ENCODE results near the gene GRIP2. TPM values are rescaled to one million over a fixed set of nuclear protein-coding genes. Genes with fewer than 3 reads are reported as not detected.
"Not testable (repeated sequence)": the region's sequence is repeated elsewhere in the genome, so short reads cannot be mapped to it uniquely, and the experiment has no call there.

The GRIP2 gene
- total RNA-seq, 1 donor: not detected

GRCh38 chr3:14523792-14524191, 16.4 kb downstream of the GRIP2 start:
- Histone ChIP-seq H3K4me1 (ENCODE audit: insufficient read depth, low read length) (no peaks in the 10 kb centered on the region), H3K9me3 (ENCODE audit: low read depth, low read length) (no peaks in the 10 kb centered on the region), H3K27me3 (ENCODE audit: insufficient read depth, low read length) (no peaks in the 10 kb centered on the region), H3K4me3 (ENCODE audit: low read length) (no peak overlapping the region)

DNA sequence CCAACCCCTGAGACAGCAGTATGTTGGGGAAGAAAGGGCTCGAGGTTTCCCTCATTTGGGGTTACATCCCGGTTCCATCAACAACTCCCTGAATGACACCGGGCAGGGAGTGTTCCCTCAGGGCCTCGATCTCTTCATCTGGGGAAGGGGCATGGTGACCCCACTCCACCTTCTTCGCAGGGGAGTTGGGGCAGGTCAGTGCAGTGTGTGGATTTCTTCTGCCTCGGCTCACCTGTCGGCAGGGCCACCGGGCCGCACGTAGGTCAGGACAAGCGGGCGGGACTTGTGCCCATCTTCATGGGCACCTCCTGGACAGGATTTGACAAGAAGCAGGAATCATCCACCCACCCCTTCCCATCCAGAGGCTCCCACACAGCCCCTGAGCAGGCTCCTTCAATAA, 17.4 kb downstream of the GRIP2 start:
- no peaks in the 10 kb centered on the region for H3K27me3 ChIP-seq (ENCODE audit: insufficient read depth, low read length)
- no peaks in the 10 kb centered on the region for H3K9me3 ChIP-seq (ENCODE audit: low read depth, low read length)
- H3K4me3 ChIP-seq (ENCODE audit: low read length): no peak overlapping the region

DNA sequence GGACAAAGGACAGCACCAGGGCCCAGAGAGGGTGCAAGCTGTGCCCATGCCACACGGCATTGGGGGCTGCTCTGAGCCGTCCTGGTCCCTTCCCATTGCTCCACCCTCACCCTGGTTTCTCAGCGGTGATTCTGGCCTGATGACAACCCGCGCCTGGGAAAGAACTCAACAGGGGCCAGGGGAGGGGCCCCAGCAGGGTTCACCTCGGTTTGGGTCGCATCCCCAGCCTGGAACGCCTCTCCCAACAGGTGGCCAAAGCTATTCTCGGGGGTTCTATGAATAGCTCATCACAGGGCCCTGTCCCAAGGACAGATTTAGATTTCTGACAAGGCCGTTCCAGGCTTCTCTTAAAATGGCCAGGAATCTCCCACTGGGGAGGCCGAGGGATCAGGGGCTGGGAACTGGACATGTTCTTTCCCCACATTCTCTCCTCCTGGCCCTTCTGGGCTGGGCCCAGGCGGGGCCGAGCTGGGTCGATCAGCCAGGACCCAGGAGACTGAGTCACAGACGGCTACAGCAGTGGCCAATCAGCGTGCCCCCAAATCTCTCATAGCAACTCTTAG, 17.9 kb downstream of the GRIP2 start:
- H3K9me3 ChIP-seq (ENCODE audit: low read depth, low read length): no peaks in the 10 kb centered on the region
- H3K27me3 ChIP-seq (ENCODE audit: insufficient read depth, low read length): no peaks in the 10 kb centered on the region
- no peak overlapping the region for H3K4me3 ChIP-seq (ENCODE audit: low read length)
- H3K4me1 ChIP-seq (ENCODE audit: insufficient read depth, low read length): no peaks in the 10 kb centered on the region

More for the DNA sequence above, 17.4 kb downstream of the GRIP2 start:
- no peaks in the 10 kb centered on the region for H3K4me1 ChIP-seq (ENCODE audit: insufficient read depth, low read length)

DNA sequence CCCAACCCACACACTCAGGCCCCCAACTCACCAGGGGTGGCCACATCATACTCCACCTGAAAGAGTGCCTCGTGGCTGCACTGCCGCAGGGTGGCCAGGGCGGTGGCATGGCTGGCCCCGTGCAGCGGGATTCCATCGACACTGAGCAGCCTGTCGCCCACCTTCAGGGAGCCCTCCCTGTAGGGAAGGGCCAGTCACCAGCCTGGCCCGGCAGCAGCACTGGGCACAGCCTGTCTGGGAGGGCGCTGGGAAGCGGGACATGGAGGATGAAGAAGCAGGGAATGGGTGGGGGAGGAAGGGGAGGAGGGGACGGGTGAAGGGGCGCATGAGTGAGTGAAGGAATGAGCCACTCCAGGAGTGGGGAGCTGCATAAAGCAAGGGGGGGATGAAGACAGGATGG, 18.5 kb downstream of the GRIP2 start:
- Histone ChIP-seq H3K4me1 (ENCODE audit: insufficient read depth, low read length) (no peaks in the 10 kb centered on the region), H3K27me3 (ENCODE audit: insufficient read depth, low read length) (no peaks in the 10 kb centered on the region), H3K9me3 (ENCODE audit: low read depth, low read length) (no peaks in the 10 kb centered on the region), H3K4me3 (ENCODE audit: low read length) (no peak overlapping the region)

GRCh38 chr3:14520967-14521366, 19.2 kb downstream of the GRIP2 start:
- H3K4me3 ChIP-seq (ENCODE audit: low read length): no peak overlapping the region
- H3K27me3 ChIP-seq (ENCODE audit: insufficient read depth, low read length): no peaks in the 10 kb centered on the region
- no peaks in the 10 kb centered on the region for H3K9me3 ChIP-seq (ENCODE audit: low read depth, low read length)
- H3K4me1 ChIP-seq (ENCODE audit: insufficient read depth, low read length): no peaks in the 10 kb centered on the region

DNA sequence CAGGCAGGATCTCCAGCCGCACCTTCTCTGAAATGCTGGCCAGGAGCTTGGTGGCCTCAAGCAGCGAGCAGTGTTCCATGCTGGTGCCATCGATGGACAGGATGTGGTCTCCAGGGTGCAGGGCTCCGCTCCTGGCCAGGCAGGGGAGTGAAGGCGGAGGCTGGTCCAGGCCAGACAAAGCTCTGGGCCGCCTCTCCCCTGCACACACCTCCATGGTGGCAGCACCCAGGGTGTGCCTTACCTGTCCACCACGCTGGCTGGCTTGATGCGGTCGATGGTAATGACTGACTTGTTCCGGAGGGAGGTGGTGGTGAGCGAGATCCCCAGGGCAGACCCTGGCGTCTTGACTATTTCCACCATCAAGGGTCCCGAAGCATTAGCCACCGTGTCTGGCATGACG, 20.0 kb downstream of the GRIP2 start:
- no peak overlapping the region for H3K4me3 ChIP-seq (ENCODE audit: low read length)
- H3K4me1 ChIP-seq (ENCODE audit: insufficient read depth, low read length): no peaks in the 10 kb centered on the region
- no peaks in the 10 kb centered on the region for H3K27me3 ChIP-seq (ENCODE audit: insufficient read depth, low read length)
- no peaks in the 10 kb centered on the region for H3K9me3 ChIP-seq (ENCODE audit: low read depth, low read length)

GRCh38 chr3:14519406-14519805, 20.7 kb downstream of the GRIP2 start:
- Histone ChIP-seq H3K4me3 (ENCODE audit: low read length) (no peak overlapping the region), H3K27me3 (ENCODE audit: insufficient read depth, low read length) (no peaks in the 10 kb centered on the region), H3K4me1 (ENCODE audit: insufficient read depth, low read length) (no peaks in the 10 kb centered on the region), H3K9me3 (ENCODE audit: low read depth, low read length) (no peaks in the 10 kb centered on the region)

DNA sequence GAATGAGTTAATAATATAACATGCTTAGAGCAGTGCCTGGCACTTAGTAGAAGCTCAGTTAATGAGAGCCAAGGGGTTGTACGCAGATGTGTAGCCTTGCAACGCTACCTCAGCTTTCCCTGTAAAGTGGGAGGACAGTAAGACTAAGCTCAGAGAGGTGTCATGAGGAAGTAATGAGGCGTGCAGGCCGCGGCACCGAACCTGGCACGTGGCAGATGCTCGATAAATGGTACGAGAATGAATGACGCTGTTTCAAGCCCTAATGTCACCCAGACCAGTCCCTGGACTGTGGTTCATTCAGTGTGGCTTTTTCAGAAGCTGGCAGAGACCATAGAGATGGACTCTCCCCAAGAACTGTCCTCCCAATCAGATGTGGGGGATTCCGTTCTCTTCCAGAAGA, 21.2 kb downstream of the GRIP2 start:
- H3K4me1 ChIP-seq (ENCODE audit: insufficient read depth, low read length): no peaks in the 10 kb centered on the region
- H3K9me3 ChIP-seq (ENCODE audit: low read depth, low read length): no peaks in the 10 kb centered on the region
- no peaks in the 10 kb centered on the region for H3K27me3 ChIP-seq (ENCODE audit: insufficient read depth, low read length)
- no peak overlapping the region for H3K4me3 ChIP-seq (ENCODE audit: low read length)

- H3K4me3 ChIP-seq (ENCODE audit: low read length): no peak overlapping the region
- no peaks in the 10 kb centered on the region for H3K4me1 ChIP-seq (ENCODE audit: insufficient read depth, low read length)
- no peaks in the 10 kb centered on the region for H3K27me3 ChIP-seq (ENCODE audit: insufficient read depth, low read length)
- no peaks in the 10 kb centered on the region for H3K9me3 ChIP-seq (ENCODE audit: low read depth, low read length)
Observed at GRCh38 chr3:14518432-14518802, 21.7 kb downstream of the GRIP2 start.

- Histone ChIP-seq H3K4me1 (ENCODE audit: insufficient read depth, low read length) (no peaks in the 10 kb centered on the region), H3K27me3 (ENCODE audit: insufficient read depth, low read length) (no peaks in the 10 kb centered on the region), H3K9me3 (ENCODE audit: low read depth, low read length) (no peaks in the 10 kb centered on the region), H3K4me3 (ENCODE audit: low read length) (no peak overlapping the region)
Observed at GRCh38 chr3:14517601-14518431, 22.3 kb downstream of the GRIP2 start.

DNA sequence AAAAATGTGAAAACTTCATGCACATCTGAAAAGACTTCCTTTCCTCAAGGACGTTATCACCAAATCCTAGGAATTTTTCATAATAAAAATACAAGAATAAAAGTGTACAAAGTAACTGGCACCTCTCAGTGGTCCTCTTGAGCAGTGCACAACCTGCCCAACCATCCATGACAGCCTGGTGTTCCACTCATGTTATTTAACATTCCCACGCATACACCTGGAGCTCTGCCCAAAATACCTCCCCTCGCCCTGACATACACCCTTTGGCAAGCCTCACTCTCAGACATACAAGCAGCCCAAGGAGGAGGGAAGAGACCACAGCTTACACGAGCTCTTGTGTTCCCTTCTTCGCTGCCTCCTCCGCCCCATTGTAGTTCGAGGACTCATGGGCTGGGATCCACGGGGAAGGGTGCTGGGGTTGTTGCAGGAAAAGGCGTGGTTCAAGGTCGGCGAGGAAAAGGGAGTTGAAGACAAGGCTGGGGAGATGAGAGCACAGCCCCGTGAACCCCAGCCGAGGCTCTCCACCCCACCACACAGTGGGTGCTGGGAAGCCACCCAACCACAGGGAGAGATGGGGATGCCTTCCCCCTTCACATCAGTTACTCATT, 23.3 kb downstream of the GRIP2 start:
- Histone ChIP-seq H3K9me3 (ENCODE audit: low read depth, low read length) (no peaks in the 10 kb centered on the region), H3K27me3 (ENCODE audit: insufficient read depth, low read length) (no peaks in the 10 kb centered on the region), H3K4me1 (ENCODE audit: insufficient read depth, low read length) (no peaks in the 10 kb centered on the region), H3K4me3 (ENCODE audit: low read length) (no peak overlapping the region)

DNA sequence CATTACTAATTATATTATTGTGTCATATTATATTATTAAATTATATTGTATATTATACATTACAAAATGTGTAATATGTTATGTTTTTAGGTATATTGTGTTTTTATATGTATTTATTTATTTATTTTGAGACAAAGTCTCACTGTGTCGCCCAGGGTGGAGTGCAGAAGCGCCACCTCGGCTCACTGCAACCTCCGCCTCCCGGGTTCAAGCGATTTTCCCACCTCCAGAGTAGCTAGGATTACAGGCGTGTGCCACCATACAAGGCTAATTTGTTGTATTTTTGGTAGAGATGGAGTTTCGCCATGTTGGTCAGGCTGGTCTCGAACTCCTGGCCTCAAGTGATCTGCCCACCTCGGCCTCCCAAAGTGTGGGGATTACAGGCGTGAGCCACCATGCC, 24.6 kb downstream of the GRIP2 start:
- H3K27me3 ChIP-seq (ENCODE audit: insufficient read depth, low read length); H3K4me1 ChIP-seq (ENCODE audit: insufficient read depth, low read length): not testable (repeated sequence)

GRCh38 chr3:14514323-14514720, 25.8 kb downstream of the GRIP2 start:
- H3K4me3 ChIP-seq (ENCODE audit: low read length): no peak overlapping the region
- no peaks in the 10 kb centered on the region for H3K27me3 ChIP-seq (ENCODE audit: insufficient read depth, low read length)
- no peaks in the 10 kb centered on the region for H3K9me3 ChIP-seq (ENCODE audit: low read depth, low read length)
- no peaks in the 10 kb centered on the region for H3K4me1 ChIP-seq (ENCODE audit: insufficient read depth, low read length)

More for the DNA sequence above, 24.6 kb downstream of the GRIP2 start:
- not testable (repeated sequence) for H3K9me3 ChIP-seq (ENCODE audit: low read depth, low read length); H3K4me3 ChIP-seq (ENCODE audit: low read length)

DNA sequence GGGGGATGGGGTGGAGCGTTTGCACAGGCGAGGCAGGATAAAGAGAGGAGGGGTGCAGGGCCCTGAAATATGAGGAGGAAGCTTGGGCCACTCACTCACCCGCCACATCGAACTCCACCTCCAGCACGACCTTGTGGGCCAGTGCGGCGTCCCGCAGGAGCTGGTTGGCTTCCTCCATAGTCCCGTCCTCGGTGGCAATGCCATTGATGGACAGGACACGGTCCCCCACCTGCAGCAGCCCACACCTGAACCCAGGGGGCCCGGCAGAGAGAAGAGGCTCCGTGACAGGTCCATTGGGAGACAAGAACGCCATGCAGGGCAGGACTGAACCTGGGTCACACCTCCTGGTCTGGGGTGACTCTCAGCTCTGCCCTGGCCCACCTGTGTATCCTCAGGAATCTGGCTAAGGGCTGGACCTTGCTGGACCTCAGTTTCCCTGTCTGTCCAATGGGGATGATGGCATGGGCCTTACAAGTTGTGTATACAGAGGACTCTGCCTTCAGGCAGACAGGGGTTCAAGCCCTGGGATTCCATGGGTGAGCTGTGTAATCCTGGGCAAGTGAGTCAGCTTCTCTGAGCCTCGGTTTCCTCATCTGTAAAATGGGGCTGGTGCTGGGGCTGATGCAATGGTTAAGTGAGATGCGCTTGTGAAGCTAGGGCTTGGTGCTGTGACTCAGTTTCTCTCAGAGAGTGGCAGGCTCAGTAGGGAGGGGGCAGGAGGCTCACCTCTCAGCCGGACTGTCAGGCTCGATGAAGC, 26.4 kb downstream of the GRIP2 start:
- no peaks in the 10 kb centered on the region for H3K9me3 ChIP-seq (ENCODE audit: low read depth, low read length)
- H3K4me1 ChIP-seq (ENCODE audit: insufficient read depth, low read length): no peaks in the 10 kb centered on the region
- H3K27me3 ChIP-seq (ENCODE audit: insufficient read depth, low read length): no peaks in the 10 kb centered on the region
- no peak overlapping the region for H3K4me3 ChIP-seq (ENCODE audit: low read length)

- no peaks in the 10 kb centered on the region for H3K9me3 ChIP-seq (ENCODE audit: low read depth, low read length)
- no peaks in the 10 kb centered on the region for H3K4me1 ChIP-seq (ENCODE audit: insufficient read depth, low read length)
- H3K4me3 ChIP-seq (ENCODE audit: low read length): no peak overlapping the region
- H3K27me3 ChIP-seq (ENCODE audit: insufficient read depth, low read length): no peaks in the 10 kb centered on the region
Observed at GRCh38 chr3:14512942-14513327, 27.2 kb downstream of the GRIP2 start.
